Subcutaneous adipose tissue (tissue), 4 donors: ENCODE measurements around the gene ZNF33A. TPM values are rescaled to one million over a fixed set of nuclear protein-coding genes. Genes with fewer than 3 reads are reported as not detected.

Experiments used
- total RNA-seq, 4 donors: library from RNA; depleted of rRNA; stranded (reverse); fragments of >200 nt; gene quantifications; one replicate each; pipeline ENCODE4 v1.1.0, GENCODE V29; 2016
- TF ChIP-seq, protein P1 (sequence below): fragments of 450-650 bp; IDR thresholded peaks from one replicate; pipeline ENCODE4 v1.5.1; 2016; ENCODE audit warnings: low read depth, mild to moderate bottlenecking, control low read depth, antibody characterized with exemption, moderate library complexity

The ZNF33A gene
- 10 to 100 TPM; 25.1 to 42.7 (median 29.6) TPM for total RNA-seq

DNA sequence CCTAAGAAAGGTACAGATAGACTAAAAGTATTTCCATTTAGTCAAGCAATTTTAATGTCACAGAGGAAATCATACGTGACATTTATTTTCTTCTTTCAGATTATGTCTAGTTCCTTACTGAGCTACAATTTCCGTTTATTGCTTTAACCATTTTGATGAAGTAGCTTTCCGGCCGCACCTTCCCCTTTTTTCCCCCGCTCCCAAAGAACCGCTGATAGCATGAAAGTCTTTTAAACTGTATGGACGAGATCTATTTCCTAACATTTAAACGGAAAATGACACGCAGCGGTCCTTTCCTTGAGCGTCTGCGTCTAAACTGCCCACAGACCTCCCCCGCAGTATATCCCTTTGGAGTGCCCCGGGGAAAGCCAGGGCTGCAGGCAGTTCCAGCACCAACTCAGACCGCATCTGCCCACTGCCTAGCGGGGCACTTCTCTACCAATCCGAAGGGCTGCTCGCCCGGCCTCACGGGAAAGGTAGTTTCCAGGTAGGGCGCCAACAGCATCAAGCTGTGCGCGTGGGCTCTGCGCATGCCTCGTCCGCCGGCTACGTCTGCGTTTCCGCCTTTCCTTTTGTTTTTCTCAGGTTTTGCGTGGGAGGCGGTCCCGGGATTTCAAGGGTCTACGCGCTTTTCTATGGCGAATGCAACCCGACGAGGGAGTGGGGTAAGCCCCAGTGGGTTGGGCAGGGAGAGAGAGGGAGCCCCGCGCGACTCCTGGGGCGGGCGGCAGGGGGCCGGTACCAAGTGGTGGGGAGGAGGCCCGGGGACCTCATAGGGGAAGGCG lies at the start of gene ZNF33A:
Gene ZNF33A, plus strand, starts transcription at position 557 of the 785 bp plus-strand sequence. CDS start 1,667 bp downstream, outside the sequence.
- TF ChIP-seq, protein P1, sequence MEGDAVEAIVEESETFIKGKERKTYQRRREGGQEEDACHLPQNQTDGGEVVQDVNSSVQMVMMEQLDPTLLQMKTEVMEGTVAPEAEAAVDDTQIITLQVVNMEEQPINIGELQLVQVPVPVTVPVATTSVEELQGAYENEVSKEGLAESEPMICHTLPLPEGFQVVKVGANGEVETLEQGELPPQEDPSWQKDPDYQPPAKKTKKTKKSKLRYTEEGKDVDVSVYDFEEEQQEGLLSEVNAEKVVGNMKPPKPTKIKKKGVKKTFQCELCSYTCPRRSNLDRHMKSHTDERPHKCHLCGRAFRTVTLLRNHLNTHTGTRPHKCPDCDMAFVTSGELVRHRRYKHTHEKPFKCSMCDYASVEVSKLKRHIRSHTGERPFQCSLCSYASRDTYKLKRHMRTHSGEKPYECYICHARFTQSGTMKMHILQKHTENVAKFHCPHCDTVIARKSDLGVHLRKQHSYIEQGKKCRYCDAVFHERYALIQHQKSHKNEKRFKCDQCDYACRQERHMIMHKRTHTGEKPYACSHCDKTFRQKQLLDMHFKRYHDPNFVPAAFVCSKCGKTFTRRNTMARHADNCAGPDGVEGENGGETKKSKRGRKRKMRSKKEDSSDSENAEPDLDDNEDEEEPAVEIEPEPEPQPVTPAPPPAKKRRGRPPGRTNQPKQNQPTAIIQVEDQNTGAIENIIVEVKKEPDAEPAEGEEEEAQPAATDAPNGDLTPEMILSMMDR, result no peak

DNA sequence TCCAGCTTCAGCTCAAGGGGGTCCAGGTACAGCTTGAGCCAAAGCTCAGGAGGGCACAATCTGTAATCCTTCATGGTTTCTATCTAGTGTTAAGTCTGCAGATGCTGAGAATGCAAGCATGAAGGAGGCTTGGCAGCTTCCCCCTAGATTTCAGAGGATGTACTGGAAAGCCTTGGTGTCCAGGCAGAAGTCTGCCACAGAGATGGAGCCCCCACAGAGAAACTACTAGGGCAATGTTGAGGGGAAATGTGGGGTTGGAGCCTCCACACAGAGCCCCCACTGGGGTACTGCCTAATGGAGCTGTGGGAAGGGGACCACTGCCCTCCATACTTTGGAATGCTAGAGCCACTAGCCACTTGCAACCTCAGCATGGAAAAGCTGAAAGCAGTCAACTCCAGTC lies 45.5 kb upstream of the ZNF33A start:
- TF ChIP-seq, protein P1, result no peak

DNA sequence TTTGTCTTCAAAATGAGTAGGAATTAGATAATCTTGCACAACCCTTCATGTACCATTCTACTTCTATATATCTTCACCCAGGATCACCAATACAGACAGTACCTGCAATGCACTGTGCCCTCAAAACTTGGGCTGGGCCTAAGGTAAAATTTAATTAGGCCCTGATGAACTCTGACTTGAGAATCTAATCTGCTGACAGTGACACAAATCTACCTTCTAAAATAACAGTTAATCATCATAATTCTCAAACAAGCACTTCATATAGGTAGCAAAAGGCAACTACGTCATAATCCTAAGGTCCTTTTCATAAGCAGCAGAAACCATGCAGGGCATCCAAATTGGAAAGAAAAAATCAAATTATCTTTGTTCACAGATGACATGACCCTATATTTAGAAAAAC lies 38.1 kb upstream of the ZNF33A start:
- TF ChIP-seq, protein P1, result no peak

DNA sequence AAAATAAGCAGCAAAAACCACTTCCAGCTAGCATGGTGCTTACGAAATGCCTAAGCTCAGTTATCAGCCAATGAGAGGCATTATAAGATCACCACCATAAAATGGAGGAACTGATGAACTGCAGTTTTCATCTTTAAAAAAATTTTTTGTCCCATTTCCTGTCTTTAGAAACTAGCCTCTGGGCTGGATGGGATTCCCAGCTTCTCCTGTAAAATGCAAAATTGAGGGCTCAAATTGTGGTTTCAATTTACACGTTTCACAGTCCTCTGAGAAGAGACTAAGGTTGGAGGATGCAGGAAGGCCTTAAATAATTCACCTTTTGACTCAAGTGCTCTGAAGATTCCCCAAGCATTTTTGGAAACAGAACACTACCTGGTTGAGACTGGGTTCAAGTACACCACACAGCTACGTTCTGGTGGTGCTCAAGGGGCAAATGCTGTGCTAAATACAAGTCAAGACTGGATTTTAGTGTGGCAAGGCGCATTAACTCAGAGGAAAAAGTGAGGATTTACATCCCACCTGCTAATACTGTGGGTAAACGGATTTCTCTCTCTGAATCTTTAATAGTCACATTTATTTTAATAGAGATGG lies 35.0 kb upstream of the ZNF33A start:
- TF ChIP-seq, protein P1, result no peak

DNA sequence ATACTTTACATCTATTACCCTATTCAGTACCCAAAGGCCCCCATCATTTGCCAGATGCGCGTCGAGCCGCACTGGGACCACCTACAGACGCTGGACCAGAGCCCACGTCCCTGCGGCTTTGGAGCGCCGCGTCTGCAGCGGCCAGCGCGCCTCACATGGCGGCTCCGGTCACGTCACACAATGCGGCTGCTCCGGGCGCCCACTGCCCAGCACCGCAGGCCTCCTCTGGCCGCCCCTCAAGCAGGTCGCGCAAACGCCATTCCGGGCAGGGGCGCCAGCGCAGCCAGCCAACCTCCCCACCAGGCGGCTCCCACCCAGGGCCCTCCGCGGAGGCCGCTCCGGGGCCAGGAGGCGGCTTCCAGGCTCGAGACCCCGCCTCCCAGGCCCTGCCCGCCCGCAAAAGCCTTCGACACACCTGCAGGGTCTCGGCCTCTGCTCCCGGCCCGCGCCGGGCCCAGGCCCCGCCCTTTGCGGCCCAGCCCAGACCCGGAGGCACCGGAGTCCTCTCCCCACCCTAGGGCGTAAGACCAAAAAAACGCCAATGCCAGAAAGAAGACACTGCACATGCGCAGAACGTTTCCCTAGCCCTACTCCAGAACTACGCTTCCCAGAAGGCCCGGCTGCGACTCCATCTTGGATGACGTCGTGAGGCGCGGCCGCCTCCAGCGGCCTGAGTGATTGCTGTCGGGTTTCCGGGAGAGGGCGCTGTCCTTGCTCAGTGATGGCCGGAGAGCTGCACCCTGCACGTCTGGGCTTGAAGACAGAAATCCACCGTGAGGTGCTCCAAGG lies 34.2 kb upstream of the ZNF33A start, which contains the start of gene ZNF25:
Gene ZNF25, minus strand, starts transcription at position 557 of the 789 bp plus-strand sequence. CDS start 4,925 bp downstream, outside the sequence.
- TF ChIP-seq, protein P1, result no peak

DNA sequence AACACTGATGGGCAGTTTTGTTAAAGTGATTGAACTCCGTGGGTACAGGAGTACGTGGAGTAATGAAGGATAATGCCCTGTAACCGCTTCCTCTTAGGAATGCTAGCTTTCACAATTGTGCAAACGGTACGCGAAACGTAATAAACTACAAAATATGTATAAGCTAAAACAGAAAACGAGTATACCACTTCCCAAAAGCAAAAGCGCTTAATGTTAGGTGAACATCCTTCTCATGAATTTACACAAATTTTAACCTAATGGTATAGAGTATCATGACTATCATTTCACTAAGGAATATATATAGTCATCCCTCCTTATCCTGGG lies 33.6 kb upstream of the ZNF33A start:
- TF ChIP-seq, protein P1, result no peak

DNA sequence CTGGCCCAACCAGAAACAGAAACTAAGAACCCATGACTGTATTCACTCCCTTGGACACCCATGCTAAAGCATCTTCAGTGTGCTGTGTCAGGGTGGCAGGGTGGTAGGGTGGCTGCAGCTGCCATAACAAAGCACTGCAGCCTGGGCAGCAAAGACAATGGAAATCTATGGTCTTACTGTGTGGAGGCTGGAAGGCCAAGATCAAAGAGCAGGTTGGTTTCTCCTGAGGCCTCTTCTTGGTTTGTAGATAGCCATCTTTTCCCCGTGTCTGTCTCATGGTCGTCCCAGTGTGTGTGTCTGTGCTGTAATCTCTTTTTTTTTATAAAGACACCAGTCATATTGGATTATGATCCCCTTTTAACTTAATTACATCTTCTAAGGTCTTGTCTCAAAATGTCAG lies 18.8 kb upstream of the ZNF33A start:
- TF ChIP-seq, protein P1, result no peak
